Stimulated activated CD8-positive, alpha-beta memory T cell treated with anti-CD3 and anti-CD28 coated beads, Interleukin-15, amount 100 ng/mL, for 24 hours (primary cell): ENCODE measurements around the gene SERPINI1.

Source experiments
- DNase-seq: peaks from one replicate; pipeline ENCODE4 v3.0.0-alpha.2; 2020; ENCODE audit warnings: low read depth

SERPINI1 gene, protein sequence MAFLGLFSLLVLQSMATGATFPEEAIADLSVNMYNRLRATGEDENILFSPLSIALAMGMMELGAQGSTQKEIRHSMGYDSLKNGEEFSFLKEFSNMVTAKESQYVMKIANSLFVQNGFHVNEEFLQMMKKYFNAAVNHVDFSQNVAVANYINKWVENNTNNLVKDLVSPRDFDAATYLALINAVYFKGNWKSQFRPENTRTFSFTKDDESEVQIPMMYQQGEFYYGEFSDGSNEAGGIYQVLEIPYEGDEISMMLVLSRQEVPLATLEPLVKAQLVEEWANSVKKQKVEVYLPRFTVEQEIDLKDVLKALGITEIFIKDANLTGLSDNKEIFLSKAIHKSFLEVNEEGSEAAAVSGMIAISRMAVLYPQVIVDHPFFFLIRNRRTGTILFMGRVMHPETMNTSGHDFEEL

DNA sequence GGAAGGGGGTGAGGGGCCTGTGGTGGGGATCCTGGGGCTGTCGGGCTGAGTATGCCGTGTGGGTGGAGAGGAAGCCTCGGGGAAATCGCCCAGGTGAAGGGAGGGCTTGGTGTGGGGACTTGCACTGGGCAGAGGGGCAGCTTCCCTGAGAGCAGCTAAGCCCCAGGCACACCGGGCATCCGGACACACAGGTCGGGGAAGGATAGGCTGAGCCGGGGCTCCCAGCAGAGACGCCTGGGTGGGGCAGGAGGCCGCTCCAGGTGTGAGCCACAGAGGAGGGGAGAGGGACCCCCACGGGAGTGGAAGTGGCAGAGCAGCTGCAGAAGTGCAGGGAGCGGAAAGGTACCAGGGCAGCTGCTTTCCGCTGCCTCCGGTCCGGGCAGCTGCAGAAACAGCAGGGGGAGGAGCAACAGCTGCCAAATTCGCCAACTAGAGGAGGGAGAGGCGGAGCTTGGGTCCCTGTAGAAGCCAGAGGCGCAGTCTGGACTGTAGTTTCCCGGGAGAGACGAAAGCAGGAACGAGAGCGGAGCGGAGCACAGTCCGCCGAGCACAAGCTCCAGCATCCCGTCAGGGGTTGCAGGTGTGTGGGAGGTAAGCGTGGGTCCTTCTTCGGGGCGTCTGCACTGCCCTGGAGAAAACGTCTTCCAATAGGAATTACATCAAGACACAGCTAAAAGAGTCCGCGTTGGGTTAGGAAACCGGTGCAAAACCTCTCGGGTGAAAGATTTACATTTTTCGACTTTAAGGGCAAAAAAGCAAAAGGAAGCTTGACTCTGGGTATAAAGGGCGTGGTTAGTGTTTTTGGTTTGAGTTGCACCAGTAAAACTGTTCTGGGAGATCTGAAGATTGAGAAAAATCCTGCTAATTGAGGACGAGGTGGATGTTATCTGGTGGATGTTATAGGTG lies at the start of gene SERPINI1:
SERPINI1 (plus strand) TSS at position 489 of the 906 bp plus-strand sequence. CDS start 53,408 bp downstream, outside the sequence.
- DNase-seq = peak; percentile 49

DNA sequence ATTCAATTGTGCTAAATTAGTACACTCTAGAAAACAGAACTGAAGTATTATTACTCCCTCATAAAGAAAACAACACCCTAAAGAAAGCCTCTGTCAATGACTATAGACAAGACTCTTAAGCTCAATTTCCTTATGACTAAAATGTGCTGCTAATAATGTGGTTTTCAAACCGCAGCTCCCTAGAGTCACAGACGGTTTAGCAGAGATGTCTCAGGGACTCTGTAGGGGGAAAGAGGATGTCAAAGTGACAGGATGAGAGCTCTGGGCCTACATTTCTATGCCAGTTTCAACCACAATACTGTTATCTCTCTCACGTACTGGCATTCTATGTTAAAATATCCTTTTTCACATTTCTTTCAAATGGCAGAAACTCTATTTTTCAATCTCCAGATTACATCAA lies 44.2 kb upstream of the SERPINI1 start:
- DNase-seq = no peak

DNA sequence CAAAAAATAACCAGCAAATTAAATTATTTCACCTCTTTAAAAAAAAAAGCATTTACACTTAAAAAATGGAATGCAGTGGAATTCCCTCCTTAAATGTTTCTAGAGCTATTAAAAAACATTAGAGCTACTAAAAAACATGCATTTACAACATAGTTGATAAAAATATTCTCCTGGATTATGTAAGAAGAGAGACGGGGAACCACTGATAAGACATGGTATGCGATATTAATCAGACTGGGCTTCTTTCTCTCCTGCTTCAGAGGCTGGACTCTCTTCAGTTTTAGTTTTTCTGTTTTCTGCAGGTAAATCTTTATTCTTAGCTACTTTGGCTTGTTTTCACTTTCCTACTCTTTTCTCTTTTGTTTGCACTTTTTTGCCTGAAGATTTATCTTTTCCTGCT lies 41.4 kb upstream of the SERPINI1 start:
- no peak for DNase-seq

DNA sequence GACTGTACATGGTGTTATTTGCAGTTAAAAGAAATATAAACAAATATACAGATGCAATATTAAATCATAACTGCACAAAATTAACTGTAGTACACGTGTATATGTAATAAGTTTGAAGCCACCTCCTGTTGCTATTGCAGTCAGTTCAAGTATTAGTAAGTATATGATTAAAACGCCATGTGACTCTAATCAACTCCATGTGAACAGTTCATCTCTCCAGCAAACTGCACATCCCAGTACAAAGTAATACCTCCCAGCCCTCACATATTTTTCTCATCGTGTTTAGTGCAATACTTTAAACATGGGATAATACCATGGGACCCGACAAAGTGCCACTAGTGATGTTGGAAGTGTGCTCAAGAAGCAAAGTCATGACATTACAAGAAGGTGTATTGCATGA lies 35.5 kb upstream of the SERPINI1 start:
- DNase-seq = no peak

DNA sequence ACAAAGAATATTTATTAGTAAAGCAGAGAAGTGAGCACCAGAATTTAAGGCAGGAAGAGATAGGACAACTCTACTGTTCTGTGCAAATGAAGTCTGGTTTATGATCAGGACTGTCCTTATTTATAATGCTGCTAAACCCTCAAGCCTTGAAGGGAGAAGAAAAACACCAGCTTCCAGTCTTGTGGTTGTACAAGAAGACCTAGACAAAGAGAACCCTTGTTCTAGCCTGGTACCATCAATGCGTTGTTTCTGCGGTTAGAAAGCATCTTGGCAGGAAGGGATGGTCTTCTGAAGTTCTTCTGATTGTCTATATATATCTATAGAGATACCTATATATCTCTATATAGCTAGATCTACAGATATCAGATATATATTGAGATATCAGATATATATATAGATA lies 34.6 kb upstream of the SERPINI1 start:
- DNase-seq = no peak

DNA sequence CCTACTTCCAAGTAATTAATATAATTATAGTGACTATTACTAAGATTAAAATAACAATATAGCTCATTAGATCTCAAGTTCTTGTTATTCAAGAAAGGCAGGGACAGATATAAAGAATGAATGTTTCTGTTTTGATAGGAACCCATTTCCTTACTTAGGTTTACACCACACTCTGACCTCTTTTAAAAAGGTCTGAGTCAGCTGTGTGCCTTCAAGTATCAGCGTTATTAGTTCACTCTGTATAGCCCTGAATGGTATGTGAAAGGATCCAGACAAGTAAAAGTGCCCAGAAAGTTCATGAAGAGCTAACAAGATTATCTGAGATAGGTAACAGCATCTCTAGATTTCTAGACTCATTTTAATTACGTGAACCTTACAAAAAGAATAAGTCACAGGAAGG lies 29.7 kb upstream of the SERPINI1 start:
- no peak for DNase-seq

DNA sequence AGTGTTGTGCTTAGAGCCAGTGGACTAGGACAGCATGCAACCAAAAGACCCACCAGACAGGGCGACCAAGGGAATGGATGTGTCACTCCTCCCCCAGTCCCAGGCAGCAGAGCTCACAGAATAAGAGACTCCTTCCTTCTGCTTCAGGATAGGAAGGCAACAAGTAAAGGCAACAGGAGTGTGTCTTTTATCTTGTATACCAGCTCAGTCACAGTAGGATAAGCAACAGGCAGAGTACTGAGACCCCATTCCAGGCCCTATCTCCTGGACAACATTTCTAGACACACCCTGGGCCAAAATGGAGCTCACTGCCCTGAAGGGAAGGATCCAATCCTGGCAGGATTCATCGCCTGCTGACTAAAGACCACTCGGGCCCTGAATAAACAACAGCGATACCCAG lies 25.8 kb upstream of the SERPINI1 start:
- no peak for DNase-seq

DNA sequence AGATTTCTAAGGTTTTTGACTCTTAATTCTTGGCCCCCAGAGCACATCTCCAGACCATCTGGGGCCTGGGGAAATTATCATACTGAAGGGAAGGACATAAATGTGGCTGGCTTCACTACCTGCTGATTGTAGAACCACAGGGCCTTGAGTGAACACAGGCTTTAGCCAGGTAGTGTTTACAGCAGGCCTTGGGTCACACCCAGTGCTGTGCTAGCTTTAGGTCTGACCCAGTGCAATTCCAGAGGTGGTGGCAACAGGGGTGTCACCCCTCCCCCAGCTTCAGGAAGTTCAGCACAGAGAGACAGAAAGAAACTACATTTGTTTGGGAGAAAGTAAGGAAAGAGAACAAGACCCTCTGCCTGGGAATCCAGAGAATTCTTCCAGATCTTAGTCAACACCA lies 25.0 kb upstream of the SERPINI1 start:
- no peak for DNase-seq

DNA sequence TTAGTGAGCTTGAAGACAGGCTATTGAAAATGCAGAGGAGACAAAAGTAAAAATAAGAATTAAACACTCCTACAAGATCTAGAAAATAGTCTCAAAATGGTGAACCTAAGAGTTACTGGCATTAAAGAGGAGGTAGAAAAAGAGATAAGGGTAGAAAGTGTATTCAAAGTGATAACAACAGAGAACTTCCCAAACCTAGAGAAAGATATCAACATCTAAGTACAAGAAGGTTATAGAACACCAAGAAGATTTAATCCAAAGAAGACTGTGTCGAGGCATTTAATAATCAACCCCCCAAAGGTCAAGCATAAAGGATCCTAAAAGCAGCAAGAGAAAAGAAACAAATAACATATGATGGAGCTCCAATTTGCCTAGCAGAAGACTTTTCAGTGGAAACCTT lies 24.1 kb upstream of the SERPINI1 start:
- no peak for DNase-seq

DNA sequence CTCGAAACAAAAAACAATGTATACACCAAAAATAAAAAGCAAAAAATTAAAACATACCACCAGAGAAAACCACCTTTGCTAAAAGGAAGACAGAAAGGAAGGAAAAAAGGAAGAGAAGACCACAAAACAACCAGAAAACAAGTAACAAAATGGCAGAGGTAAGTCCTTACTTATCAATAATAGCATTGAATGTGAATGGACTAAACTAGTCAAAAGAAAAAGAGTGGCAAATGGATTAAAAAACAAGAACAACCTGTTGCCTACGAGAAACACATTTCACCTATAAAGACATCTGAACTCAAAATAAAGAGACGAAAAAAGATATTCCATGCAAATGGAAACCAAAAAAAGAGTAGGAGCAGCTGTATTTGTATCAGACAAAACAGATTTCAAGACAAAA lies 23.1 kb upstream of the SERPINI1 start:
- no peak for DNase-seq

DNA sequence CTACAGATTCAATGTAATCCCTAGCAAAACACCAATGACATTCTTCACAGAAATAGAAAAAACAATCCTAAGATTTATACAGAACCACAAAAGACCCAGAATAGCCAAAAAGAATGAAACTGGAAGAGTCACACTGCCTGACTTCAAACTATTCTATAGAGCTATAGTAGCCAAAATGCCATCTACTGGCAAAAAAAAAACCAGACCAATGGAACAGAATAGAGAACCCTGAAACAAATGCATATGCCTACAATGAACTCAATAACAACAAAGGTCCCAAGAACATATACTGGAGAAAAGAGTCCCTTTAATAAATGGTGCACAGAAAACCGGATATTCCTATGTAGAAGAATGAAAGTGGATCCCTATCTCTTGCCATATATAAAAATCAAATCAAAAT lies 20.6 kb upstream of the SERPINI1 start:
- no peak for DNase-seq

DNA sequence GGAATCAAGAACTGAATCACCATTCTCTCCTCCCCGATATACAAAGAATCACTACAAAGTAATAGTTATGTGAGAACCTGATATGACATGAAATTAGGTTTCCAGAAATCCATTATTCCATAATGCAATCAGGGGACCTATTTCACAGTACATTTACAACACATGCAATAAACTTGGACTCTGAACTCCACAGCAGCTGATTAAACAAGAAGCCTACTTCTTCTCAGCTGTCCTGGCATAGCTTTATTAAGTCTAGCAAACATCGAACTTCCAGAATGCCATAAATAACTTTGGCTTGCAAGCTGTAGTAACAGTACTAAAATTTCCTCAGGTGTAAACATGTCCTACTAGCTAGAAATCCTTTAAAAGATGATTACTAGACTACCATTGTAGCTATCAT lies 18.6 kb upstream of the SERPINI1 start:
- DNase-seq = no peak

DNA sequence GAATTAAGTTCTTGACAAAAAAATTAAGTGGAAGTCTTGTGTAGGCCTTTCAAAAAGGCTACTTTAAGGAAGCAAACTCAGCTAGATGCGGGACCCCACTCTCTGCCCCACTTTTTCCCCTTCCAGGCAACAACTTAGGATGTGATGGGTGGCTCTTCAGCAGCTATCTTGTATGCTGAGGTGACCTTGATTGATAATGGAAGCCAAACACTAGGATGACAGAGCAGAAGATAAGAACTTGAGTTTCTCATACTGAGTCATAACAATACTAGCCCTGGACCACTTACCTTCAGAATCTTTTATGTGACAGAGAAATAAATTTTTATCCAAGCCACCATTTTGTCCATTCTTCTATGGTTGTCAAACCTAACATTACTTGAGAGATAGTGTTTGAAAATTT lies 16.9 kb upstream of the SERPINI1 start:
- no peak for DNase-seq

DNA sequence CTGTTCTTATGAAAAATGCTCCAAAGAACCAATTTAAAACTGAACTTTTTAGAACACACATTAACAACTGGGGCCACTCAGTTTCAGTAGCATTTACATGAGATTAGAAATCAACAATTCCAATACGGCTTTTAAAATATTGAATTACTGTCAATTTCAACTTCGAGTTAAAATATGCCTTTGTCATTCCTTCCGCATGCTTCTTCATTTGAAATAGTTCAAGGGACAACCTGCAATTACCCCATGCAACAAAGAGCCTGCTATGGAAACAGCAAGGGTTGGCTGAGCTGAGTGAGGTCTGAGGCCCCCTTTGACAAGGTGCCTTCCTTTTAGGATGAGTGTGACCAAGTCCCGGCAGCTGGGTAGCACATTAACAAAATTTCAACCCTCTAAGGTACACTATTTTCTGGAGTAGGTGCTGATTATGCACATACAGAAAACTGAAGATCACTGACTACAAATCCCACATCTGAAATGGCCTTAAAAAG lies 12.5 kb upstream of the SERPINI1 start:
- DNase-seq = no peak

DNA sequence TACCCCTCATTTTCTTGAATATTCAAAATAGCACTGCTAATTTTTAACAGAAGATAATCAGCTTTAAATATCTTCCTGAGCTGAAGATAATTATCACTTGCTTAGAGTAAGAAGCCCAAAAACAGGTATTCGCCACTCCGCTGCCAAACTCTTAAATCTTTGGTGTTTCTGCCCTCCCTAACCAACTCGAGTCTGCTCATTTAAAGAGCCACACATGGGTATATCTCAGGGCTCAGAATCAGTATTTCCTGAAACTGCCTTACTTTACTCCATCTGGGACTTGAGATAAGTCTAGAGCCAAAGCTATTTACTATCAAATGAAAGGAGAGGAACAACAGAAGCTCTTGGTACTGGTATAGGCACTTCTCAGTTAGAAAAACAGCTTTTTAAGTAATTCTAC lies 11.6 kb upstream of the SERPINI1 start:
- DNase-seq = no peak

DNA sequence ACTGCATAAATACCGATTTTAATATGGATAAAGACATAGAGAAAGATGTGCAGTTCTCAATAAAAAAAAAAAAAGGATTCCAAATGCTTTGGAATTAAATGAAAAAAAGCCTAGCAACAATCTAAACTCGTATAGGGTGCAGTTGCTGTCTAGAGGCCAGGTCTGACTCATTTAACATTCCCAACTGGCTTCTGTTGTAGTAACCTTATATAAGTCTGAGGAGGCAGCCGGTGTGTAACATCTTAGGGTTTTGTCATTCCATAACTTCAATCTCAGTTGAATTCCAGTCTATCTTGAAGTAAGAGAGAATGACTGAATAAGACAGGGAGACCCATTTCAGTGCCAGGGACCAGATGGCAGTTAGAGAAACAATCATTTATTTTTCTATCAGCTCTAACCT lies 7.3 kb upstream of the SERPINI1 start:
- DNase-seq = no peak

DNA sequence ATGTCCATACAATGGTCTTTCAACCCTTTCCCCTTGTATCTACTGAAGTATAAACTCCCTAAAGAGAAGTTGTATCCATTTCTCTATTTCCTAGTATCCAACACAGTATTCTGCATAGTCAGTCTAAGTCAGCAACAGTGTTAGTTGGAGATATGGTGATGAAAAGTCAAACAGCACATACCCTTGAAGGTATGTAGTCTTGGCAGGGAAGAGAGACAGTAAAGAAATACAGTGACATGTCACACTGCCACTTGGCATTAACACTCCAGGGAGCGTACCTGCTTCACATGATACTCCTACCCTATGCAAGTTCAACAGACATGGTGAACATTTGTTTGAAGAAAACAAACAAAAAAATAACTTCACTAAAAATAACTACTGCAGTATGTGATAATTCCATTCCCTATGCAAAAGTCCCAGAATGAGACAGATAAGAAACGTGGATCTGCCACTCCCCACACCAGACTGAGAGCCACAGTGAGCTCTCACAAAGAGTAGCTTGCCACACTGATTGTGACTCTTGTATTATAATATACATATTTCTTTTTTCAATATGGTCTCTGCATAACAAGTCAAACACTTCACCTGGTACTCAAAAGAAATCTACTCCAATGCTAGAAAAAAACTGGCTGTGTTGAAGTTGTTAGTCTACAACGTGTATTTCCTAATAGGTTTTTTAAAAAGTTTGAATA lies 6.7 kb upstream of the SERPINI1 start:
- no peak for DNase-seq

DNA sequence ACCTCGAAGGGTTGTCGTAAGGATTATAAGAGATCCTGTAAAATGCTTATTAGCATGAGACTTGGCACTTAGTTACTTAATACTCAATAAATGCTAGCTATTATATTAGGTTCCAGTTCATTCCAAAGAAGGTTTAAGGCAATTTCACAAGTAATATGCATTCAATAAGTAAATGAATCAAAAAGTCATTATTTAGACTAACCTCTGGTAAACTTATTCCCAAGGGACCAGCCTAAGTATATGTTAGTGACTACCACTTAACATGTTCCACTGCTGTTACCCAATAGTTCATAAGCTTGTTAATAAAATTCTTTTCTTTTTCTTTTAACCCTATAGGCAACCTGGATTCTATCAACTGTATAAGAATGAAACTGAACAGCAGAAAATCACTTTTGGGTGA lies 5.9 kb upstream of the SERPINI1 start:
- no peak for DNase-seq

DNA sequence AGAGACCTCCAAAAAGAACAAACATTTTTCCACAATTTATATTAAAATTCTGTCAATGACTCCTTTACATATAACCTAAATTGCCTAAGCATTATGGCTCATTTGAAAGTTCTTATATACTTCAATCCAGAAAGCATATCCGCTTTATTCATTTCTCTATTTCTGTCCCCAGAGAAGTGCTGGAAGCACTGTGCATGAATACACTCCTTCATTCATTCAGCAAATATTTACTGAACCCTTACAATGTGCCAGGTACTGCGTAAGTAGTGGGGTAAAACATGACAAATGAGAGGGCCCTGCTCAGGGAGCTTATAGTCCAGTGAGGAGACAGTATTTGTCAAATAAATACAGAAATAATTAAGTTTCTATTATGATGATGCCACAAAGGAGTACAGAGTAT lies 4.1 kb upstream of the SERPINI1 start:
- no peak for DNase-seq

DNA sequence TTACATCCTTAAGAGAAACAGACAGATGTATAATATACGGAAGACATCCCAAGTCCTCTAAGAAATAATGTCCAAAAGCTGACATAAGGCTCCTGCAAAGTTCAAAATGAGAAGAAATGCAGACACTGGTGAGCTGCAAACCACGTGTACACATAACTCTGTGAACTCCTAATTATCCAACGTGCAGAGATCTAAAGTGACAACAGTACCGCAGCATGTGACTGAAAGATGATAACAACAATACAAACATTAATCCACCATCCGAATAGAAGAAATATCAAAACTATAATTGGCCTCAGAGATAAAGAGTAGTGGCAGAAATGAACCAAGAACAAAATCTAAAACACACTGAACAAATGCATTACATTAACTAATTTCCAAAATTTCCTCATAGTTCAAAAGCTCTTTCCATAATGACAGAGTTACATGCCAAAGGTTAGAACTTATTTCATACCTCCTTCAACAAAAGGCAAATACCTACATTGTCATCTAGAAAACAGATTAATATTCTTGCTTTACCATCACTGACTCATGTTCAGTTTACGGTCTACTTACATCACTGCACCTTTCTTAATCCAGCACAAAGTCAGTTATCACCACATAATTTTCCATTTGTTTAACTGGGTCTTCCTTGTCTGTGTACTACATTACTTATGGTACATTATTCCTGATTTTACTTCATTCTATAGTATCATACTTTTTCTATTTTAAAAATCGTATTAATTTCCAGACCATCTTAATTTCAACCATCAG lies 3.0 kb upstream of the SERPINI1 start:
- no peak for DNase-seq

DNA sequence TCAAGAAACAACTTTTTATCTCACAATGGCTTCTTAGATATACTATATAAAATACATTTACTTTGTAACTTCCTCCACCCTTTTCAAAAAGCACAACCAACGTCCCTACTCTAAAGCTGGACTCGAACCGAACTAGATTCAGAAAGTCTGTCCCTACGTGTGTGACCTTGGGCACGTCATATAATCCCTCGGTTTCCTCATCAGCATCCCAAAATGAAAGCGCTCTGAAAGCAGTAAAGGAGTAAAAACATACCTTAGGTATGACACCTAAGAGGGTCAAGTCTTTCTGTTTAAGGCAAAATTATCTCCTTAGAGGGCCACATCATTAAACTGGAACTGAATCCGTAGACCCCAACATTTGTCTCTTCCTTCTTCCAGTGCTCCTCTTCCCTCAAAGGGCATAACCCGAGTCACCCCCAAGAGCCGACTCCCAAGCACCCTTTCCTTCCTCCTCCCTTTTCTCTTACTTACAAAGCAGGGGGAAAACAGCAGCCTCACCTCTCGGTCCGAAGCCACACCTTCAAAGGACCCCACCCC lies 1.5 kb upstream of the SERPINI1 start:
- no peak for DNase-seq
